ENCODE data around the gene SLC16A3. TPM values are rescaled to one million over a fixed set of nuclear protein-coding genes. Genes with fewer than 3 reads are reported as not detected.
A peak's percentile ranks its signal among the peaks of the same experiment; 100 is the strongest.

The SLC16A3 gene
- total RNA-seq, 2 donors from 2014 or later, result 148 to 298 TPM

DNA sequence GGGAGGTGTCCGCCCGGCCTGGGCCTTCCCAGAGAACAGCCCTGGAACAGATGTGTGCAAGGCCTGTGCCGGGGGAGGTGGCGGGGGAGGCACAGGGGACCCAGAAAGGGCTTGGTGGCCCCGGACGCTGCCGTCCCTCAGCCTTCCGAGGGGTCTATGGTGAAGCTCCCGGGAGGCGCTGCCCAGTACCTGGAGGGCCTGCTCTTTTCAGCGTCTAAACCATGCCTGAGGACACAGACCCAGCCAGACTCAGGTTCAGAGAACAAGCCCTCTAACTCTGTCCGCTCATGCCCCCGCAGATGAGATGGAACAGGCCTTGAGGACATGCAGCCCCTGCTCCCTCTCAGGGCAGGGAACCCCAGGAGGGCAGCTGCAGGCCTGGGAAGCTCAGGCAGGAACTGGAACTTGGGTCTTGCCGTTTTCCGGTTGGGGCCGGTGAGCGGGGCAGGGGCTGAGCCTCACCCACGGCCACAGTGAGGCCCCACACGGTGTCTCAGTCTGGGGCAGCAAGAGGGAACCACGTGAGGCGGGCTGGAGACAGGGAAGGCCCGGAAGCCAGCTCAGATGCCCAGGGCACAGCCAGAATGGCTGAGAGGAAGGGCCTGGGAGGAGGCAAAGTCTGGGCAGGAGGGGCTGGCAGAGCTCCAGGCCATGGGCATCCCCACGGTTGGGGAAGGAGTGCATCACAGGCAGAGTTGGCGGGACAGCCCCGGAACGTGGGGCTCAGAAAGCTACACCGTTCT, 12.5 kb downstream of the SLC16A3 start:
- H3K36me3 ChIP-seq, result peaks cover 29% of the 10 kb centered on the region
- H3K9ac ChIP-seq (ENCODE audit: low read depth in 2 of 2, low read length in 2 of 2), result peak overlapping the region; percentile 26 to 55
- H3K4me3 ChIP-seq, result no peak overlapping the region
- DNase-seq, result peak; percentile 72
- H3K9me3 ChIP-seq, result no peaks in the 10 kb centered on the region
- no peaks in the 10 kb centered on the region for H3K27me3 ChIP-seq
- peak overlapping the region; percentile 49 for H3K27ac ChIP-seq
- TF ChIP-seq CTCF (IDR thresholded peaks at IDR 0.05), result no peak
- intact Hi-C loops (cut with DNase I), result no loop called here
- H3K4me1 ChIP-seq, result peaks cover 55% of the 10 kb centered on the region

- Histone ChIP-seq H3K4me3 (no peak overlapping the region), H3K4me1 (peaks cover 53% of the 10 kb centered on the region), H3K27ac (peak overlapping the region; percentile 49), H3K36me3 (peaks cover 29% of the 10 kb centered on the region), H3K9me3 (no peaks in the 10 kb centered on the region), H3K27me3 (no peaks in the 10 kb centered on the region), H3K9ac (ENCODE audit: low read depth in 2 of 2, low read length in 2 of 2) (peak overlapping the region; percentile 25 to 55)
- TF ChIP-seq CTCF (IDR thresholded peaks at IDR 0.05), result no peak
- intact Hi-C loops (cut with DNase I), result no loop called here
- DNase-seq, result no peak
These were observed 13.3 kb downstream of the SLC16A3 start for GRCh38 chr17:82241926-82242697.

DNA sequence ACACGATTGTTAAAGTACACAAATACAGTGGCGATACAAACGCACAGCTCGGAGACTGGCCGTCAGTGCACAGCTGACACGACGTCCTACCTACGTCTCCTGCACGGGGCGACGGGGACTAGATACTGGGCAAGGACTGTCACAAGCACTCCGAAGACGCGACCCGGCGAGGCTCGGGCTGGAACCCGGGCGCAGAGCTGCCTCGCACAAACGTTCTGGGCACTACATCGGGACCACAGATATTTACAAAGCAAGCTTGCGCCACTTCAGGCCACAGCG, 13.8 kb downstream of the SLC16A3 start:
- Histone ChIP-seq H3K9me3 (no peaks in the 10 kb centered on the region), H3K4me3 (no peak overlapping the region), H3K4me1 (peaks cover 58% of the 10 kb centered on the region), H3K27ac (peak overlapping the region; percentile 40), H3K36me3 (peaks cover 29% of the 10 kb centered on the region), H3K9ac (ENCODE audit: low read depth in 2 of 2, low read length in 2 of 2) (no peak overlapping the region), H3K27me3 (no peaks in the 10 kb centered on the region)
- DNase-seq, result peak; percentile 32
- intact Hi-C loops (cut with DNase I), result no loop called here
- no peak for TF ChIP-seq CTCF (IDR thresholded peaks at IDR 0.05)

- no peaks in the 10 kb centered on the region for H3K27me3 ChIP-seq
- peaks cover 53% of the 10 kb centered on the region for H3K4me1 ChIP-seq
- peak; percentile 67 for DNase-seq
- no peaks in the 10 kb centered on the region for H3K9me3 ChIP-seq
- TF ChIP-seq CTCF (IDR thresholded peaks at IDR 0.05), result no peak
- intact Hi-C loops (cut with DNase I), result no loop called here
- H3K4me3 ChIP-seq, result no peak overlapping the region
- H3K27ac ChIP-seq, result peak overlapping the region; percentile 40
- peaks cover 34% of the 10 kb centered on the region for H3K36me3 ChIP-seq
- H3K9ac ChIP-seq (ENCODE audit: low read depth in 2 of 2, low read length in 2 of 2), result no peak overlapping the region
These were observed 14.3 kb downstream of the SLC16A3 start for GRCh38 chr17:82242977-82243647.

DNA sequence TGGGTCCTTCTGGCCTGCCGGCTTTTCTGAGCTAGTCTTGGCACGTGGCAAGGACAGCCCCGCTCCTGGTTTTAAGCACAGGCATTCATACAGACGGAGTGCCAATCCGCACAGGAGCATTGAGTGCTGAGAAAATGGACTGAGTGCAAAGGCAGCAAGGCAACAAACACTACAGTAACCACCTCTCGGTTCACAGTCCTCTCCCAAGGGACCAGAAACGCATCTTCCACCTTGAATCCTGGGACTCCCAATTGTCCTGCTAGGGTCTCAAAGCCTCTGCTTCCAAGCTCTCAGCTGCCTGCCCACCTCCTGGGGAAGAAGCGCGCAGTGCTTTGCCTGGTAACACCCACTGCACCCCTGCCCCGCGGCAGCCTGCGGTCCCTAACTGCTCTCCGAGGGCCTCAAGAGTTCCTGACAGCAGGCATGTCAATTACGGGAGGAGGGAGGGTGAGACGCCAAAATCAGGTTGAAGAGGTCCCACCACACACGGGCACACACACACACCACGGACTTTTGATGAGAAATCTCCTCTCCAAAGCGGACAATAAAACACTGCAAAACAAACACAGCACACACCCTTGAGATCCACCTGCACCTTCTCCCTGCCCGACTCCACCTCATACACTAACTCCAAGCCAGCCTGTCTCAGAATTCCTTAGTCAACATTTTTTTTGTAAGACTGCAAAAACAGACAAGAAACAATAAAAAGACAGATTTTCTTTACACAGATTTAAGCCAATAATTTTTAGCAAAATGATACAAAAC, 15.0 kb downstream of the SLC16A3 start:
- intact Hi-C loops (cut with DNase I), result loop anchor here (2.0 kb wide), 1 partner anchor 79 kb away; no protein-coding TSS in a partner anchor
- DNase-seq, result no peak
- no peaks in the 10 kb centered on the region for H3K9me3 ChIP-seq
- no peak overlapping the region for H3K4me3 ChIP-seq
- peaks cover 46% of the 10 kb centered on the region for H3K4me1 ChIP-seq
- peak overlapping the region in 1 of 2 donors; percentile 14 for H3K9ac ChIP-seq (ENCODE audit: low read depth in 2 of 2, low read length in 2 of 2)
- TF ChIP-seq CTCF (IDR thresholded peaks at IDR 0.05), result no peak
- no peak overlapping the region for H3K27ac ChIP-seq
- peaks cover 41% of the 10 kb centered on the region for H3K36me3 ChIP-seq
- no peaks in the 10 kb centered on the region for H3K27me3 ChIP-seq

Data from colonic mucosa (tissue), 4 donors.